Activated T-helper 17 cell treated with anti-CD3 and anti-CD28 coated beads, Interleukin-2, amount 50 U/mL, for 72 hours (primary cell): ENCODE results near the gene ELP4. TPM values are rescaled to one million over a fixed set of nuclear protein-coding genes. Genes with fewer than 3 reads are reported as not detected.
"Not testable (repeated sequence)": the region's sequence is repeated elsewhere in the genome, so short reads cannot be mapped to it uniquely, and the experiment has no call there.

Source experiments
- ATAC-seq: fragments of 150-1000 bp; cut with Tn5 transposase; replicated peaks from 2 replicates; pipeline ENCODE4 v1.10.0; 2021; ENCODE audit warnings: mild to moderate bottlenecking, moderate library complexity
- H3K27ac Mint-ChIP-seq: one replicate; pipeline ENCODE4 v1.8.0; 2022; ENCODE audit warnings: mixed read lengths
- H3K27me3 Mint-ChIP-seq: one replicate; pipeline ENCODE4 v1.8.0; 2022; ENCODE audit warnings: mixed read lengths
- H3K36me3 Mint-ChIP-seq: one replicate; pipeline ENCODE4 v1.8.0; 2022; ENCODE audit warnings: low read depth, mild to moderate bottlenecking, mixed read lengths
- H3K4me1 Mint-ChIP-seq: one replicate; pipeline ENCODE4 v1.8.0; 2022; ENCODE audit warnings: mixed read lengths
- H3K4me3 Mint-ChIP-seq: one replicate; pipeline ENCODE4 v1.8.0; 2022; ENCODE audit warnings: mild to moderate bottlenecking, mixed read lengths
- H3K9me3 Mint-ChIP-seq: one replicate; pipeline ENCODE4 v1.8.0; 2022; ENCODE audit warnings: mixed read lengths
- total RNA-seq, 2 donors: library from RNA; stranded (reverse); gene quantifications; one replicate each; pipeline ENCODE4 v1.2.3, GENCODE V29; 2022

The ELP4 gene
- total RNA-seq, 2 donors from 2014 or later, result 15.9 to 19.0 TPM

DNA sequence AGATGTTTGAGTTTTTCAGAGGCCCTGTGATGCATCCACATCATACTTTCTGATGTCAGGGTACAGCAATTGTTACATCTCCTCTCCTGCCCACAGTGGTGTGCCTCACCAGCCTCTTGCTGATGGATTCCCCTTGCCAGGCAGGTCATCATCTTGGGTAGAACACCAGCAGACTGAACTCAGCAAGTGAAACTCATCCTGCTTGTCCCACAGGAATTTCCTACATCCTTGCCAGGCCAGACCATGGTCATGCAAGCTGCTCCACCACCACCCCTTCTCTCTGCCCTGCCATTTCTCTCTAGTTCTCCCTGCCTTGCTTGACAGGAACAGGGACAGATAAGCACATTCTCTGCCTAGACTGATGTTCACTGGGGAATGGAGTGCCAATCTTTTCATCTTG, 215.6 kb downstream of the ELP4 start:
- Mint-ChIP-seq H3K27ac (no peak overlapping the region), H3K36me3 (peaks cover 17% of the 10 kb centered on the region)

DNA sequence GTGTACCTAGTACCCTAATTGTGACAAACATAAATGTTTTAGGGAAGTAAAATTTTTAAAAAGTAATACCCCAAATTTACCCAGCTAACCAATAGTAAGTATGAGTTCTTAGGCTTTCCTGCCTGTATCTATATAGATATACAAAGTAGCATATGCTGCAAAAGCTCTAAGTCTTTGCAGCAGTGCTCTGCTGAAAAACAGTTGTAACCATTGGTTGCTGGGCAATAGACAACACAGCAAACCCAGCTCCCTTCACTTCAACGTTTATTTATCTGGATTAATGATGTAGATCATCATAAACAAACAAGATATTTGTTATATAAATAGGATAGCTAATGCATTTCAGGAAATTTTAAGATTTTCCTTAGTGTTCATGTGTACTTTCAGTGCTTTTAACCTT, 218.9 kb downstream of the ELP4 start:
- ATAC-seq, result no peak
- Mint-ChIP-seq H3K4me1 (no peaks in the 10 kb centered on the region), H3K4me3 (no peak overlapping the region), H3K9me3 (peaks cover 16% of the 10 kb centered on the region), H3K27me3 (no peaks in the 10 kb centered on the region), H3K27ac (no peak overlapping the region), H3K36me3 (peaks cover 16% of the 10 kb centered on the region)

More for the DNA sequence above, 215.6 kb downstream of the ELP4 start:
- Mint-ChIP-seq H3K4me3 (no peak overlapping the region), H3K9me3 (peaks cover 6% of the 10 kb centered on the region), H3K4me1 (peaks cover 3% of the 10 kb centered on the region), H3K27me3 (no peaks in the 10 kb centered on the region)
- ATAC-seq, result no peak

DNA sequence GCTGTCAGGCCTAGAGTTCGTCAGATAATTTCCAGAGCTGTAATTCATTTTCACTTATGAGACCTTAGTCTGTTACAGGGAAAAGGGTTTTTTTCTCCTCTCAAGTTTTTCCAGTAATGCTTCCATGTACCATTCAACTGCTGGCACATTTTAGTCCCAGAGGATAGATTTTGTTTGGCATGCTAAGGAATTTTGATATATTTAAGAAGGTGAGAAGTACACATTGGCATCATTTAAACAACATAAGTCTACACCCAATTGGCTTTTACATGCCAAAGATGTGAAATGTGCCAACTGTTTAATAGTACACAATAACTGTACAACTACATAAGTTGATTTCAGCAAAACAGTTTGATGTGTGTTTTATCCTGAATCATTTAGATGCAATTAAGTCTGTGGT, 230.6 kb downstream of the ELP4 start:
- Mint-ChIP-seq H3K4me3 (no peak overlapping the region), H3K36me3 (no peaks in the 10 kb centered on the region), H3K9me3 (no peaks in the 10 kb centered on the region), H3K4me1 (no peaks in the 10 kb centered on the region), H3K27ac (no peak overlapping the region), H3K27me3 (no peaks in the 10 kb centered on the region)
- ATAC-seq, result no peak

DNA sequence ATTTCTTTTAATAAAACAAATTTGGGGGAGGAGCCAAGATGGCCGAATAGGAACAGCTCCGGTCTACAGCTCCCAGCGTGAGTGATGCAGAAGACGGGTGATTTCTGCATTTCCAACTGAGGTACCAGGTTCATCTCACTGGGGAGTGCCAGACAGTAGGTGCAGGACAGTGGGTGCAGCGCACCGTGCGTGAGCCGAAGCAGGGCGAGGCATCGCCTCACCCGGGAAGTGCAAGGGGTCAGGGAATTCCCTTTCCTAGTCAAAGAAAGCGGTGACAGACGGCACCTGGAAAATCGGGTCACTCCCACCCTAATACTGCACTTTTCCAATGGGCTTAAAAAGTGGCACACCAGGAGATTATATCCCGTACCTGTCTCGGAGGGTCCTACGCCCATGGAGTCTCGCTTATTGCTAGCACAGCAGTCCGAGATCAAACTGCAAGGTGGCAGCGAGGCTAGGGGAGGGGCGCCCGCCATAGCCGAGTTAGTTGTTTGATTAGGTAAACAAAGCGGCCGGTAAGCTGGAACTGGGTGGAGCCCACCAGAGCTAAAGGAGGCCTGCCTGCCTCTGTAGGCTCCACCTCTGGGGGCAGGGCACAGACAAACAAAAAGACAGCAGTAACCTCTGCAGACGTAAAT, 231.3 kb downstream of the ELP4 start:
- not testable (repeated sequence) for H3K4me1 Mint-ChIP-seq, H3K36me3 Mint-ChIP-seq, H3K4me3 Mint-ChIP-seq, H3K27me3 Mint-ChIP-seq, H3K27ac Mint-ChIP-seq, ATAC-seq, H3K9me3 Mint-ChIP-seq

DNA sequence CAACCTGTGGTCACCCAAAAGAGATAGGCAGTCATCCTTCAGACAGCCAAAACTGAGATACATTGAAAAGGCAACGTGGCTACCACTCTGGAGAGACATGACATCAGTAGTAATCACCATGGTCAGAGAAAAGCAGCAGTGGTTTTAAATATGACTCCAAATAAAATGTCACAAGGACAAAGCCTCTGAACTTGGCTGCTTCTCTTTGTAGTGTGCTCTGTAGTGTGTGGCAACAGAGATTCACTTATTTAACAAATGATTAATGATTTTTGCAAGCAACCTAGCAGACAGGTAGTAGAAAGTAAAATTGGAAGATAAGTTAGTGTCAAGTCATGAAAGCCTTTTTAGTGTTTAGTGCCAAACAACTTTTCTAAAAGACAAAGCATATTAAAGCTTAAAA, 238.0 kb downstream of the ELP4 start:
- H3K27ac Mint-ChIP-seq, result no peak overlapping the region
- no peaks in the 10 kb centered on the region for H3K36me3 Mint-ChIP-seq
- no peaks in the 10 kb centered on the region for H3K9me3 Mint-ChIP-seq
- no peak for ATAC-seq
- no peaks in the 10 kb centered on the region for H3K27me3 Mint-ChIP-seq
- H3K4me1 Mint-ChIP-seq, result no peaks in the 10 kb centered on the region
- H3K4me3 Mint-ChIP-seq, result no peak overlapping the region

DNA sequence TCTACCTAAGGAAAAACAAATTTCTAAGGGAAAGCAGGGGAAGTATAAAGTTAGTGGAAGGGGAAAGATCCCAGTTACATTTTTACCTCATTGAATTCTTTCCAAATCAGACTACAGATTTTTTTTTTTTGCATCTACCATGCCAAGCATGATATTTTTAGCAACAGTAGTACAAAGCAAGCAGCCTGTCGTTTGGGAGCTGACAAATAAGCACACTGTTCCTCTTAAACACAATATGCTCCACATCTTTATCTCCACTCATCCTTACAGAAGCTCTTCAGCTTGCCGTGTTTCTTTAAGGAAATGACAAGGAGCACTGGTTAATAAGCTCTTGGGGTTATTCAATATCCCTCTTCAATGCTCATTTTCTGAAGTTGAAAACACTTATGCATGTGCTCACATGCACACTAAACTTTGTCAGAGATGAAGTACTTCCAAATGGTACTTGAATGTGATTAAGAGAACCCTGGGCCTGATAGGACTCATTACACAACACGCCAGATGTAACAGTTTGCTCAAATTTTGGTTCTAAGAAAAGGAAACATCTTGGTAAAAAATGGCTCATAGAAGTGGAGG, 247.8 kb downstream of the ELP4 start:
- Mint-ChIP-seq H3K27ac (no peak overlapping the region), H3K9me3 (no peaks in the 10 kb centered on the region), H3K4me1 (no peaks in the 10 kb centered on the region), H3K4me3 (no peak overlapping the region), H3K27me3 (no peaks in the 10 kb centered on the region), H3K36me3 (no peaks in the 10 kb centered on the region)
- ATAC-seq, result no peak

DNA sequence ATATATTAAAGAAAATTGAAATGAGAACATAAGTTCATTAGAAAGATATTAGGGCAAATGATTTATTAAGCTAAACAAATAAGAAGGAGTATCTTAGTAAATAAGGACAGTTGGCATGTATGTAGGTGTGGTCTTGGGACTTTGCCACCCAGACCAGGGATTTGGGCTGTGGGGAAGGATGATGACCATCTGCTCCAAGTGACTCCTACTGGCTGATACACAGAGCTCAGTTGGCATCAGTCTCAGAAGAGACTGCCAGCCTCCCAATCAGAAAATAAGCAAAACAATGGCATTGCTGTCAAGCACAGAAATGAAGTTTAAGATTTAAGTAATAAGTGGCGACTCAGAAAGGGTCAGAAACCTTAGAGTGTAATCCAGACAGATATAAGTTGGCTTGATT, 252.1 kb downstream of the ELP4 start:
- Mint-ChIP-seq H3K9me3 (no peaks in the 10 kb centered on the region), H3K4me3 (no peak overlapping the region), H3K27ac (no peak overlapping the region), H3K27me3 (no peaks in the 10 kb centered on the region), H3K36me3 (no peaks in the 10 kb centered on the region), H3K4me1 (no peaks in the 10 kb centered on the region)
- ATAC-seq, result no peak

DNA sequence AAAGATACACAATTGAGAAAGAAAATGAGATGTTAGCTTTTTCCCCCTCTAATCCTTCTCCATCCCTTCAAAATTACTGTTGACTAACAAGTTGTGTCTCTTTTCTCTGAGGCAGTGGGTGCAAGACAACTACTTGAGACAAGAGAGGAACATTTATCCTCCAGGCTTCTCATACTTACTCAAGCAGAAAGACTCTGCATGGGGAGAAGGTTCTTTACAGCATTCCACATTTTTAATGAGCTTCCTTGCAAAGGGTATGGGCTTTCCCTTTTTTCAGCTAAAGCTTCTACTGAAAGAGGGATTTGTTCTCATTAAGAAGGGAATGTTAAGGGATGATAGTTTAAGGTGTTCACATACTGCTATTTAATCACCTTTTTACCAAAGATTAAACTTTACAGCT, 253.7 kb downstream of the ELP4 start:
- no peak for ATAC-seq
- Mint-ChIP-seq H3K27ac (no peak overlapping the region), H3K4me3 (no peak overlapping the region), H3K36me3 (no peaks in the 10 kb centered on the region), H3K4me1 (no peaks in the 10 kb centered on the region), H3K9me3 (no peaks in the 10 kb centered on the region), H3K27me3 (no peaks in the 10 kb centered on the region)

DNA sequence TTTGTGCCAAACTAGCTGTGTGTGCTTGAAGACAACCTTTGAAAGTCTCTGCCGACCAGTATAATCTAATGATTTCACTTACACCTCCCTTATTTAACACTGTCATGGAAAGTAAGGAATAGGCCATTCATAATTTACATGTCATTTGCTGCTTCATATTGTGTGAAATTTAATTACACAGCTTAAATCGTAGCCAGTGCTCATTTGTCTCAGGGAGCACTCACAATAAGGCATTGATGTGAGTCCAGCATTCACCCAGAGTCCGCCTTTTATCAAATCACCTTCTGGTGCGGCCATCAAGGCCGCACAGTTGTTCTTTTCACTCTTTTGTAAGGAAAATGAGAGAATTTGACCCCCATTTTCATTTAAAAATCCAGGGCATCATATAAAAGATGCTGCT, 254.7 kb downstream of the ELP4 start:
- Mint-ChIP-seq H3K36me3 (no peaks in the 10 kb centered on the region), H3K4me3 (no peak overlapping the region)
- ATAC-seq, result no peak

DNA sequence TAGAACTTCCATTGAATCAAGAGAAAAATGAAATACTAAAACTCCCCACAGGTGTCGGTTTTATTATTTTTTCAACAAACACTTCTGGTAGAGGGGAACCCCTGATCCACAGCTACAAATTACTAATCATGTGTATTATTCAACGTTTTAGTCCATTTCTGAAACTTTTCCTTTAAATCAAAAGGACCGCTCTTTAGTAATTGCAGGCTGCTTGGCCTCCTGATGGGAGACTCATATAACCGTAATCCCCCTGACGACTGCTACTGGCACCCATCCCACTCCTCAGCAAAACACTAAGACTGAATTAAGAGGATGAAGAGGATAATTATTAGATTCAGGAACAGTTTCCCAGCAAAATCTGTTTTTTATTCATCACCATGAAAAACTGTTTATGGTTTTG, 255.2 kb downstream of the ELP4 start:
- no peak overlapping the region for H3K27ac Mint-ChIP-seq
- no peaks in the 10 kb centered on the region for H3K4me1 Mint-ChIP-seq
- H3K36me3 Mint-ChIP-seq, result no peaks in the 10 kb centered on the region
- no peak for ATAC-seq
- no peak overlapping the region for H3K4me3 Mint-ChIP-seq
- no peaks in the 10 kb centered on the region for H3K9me3 Mint-ChIP-seq
- H3K27me3 Mint-ChIP-seq, result no peaks in the 10 kb centered on the region

More for the DNA sequence above, 254.7 kb downstream of the ELP4 start:
- Mint-ChIP-seq H3K27me3 (no peaks in the 10 kb centered on the region), H3K9me3 (no peaks in the 10 kb centered on the region), H3K4me1 (no peaks in the 10 kb centered on the region), H3K27ac (no peak overlapping the region)

DNA sequence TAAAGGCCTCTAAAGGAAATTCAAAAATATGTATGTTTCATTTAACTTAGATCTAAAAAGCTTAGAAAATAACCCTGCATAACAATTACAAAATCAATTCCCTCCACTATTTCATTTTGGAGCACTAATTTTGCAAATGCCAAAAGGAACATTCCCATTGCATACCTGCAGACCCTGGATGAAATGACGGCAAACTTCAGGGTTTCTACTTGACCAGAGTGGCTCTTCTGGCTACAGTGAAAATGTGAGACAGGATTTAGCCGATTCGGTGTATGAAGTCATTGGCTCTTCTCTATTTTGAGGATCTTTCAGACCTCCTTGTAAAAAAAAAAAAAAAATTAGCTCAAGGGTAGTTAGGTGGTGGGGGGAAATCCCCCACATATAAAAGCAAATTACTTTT, 257.5 kb downstream of the ELP4 start:
- H3K27ac Mint-ChIP-seq, result no peak overlapping the region
- no peaks in the 10 kb centered on the region for H3K27me3 Mint-ChIP-seq
- H3K9me3 Mint-ChIP-seq, result no peaks in the 10 kb centered on the region
- no peak for ATAC-seq
- H3K36me3 Mint-ChIP-seq, result no peaks in the 10 kb centered on the region
- no peak overlapping the region for H3K4me3 Mint-ChIP-seq
- H3K4me1 Mint-ChIP-seq, result no peaks in the 10 kb centered on the region

DNA sequence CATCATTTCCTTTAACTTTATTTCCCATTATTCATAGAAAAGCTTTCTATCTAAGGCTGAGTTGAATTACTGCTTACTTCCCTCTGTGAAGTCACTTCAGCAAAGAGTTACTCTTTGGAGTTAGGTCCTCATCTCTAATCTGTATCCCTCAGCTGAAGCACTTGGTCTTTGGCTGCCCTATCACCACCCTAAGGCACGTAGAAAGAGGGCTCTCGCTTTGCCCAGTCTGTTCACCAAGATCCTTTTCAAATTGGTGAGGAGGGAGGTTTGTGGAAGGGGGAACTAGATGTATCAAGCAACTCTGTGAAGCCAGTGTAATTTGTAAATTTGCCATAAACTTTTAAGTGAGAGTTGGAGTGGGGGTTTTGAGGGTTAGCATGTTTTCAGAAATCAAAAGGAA, 258.1 kb downstream of the ELP4 start:
- no peak for ATAC-seq
- no peaks in the 10 kb centered on the region for H3K27me3 Mint-ChIP-seq
- H3K9me3 Mint-ChIP-seq, result no peaks in the 10 kb centered on the region
- no peaks in the 10 kb centered on the region for H3K4me1 Mint-ChIP-seq
- peaks cover 5% of the 10 kb centered on the region for H3K36me3 Mint-ChIP-seq
- H3K4me3 Mint-ChIP-seq, result no peak overlapping the region
- H3K27ac Mint-ChIP-seq, result no peak overlapping the region

DNA sequence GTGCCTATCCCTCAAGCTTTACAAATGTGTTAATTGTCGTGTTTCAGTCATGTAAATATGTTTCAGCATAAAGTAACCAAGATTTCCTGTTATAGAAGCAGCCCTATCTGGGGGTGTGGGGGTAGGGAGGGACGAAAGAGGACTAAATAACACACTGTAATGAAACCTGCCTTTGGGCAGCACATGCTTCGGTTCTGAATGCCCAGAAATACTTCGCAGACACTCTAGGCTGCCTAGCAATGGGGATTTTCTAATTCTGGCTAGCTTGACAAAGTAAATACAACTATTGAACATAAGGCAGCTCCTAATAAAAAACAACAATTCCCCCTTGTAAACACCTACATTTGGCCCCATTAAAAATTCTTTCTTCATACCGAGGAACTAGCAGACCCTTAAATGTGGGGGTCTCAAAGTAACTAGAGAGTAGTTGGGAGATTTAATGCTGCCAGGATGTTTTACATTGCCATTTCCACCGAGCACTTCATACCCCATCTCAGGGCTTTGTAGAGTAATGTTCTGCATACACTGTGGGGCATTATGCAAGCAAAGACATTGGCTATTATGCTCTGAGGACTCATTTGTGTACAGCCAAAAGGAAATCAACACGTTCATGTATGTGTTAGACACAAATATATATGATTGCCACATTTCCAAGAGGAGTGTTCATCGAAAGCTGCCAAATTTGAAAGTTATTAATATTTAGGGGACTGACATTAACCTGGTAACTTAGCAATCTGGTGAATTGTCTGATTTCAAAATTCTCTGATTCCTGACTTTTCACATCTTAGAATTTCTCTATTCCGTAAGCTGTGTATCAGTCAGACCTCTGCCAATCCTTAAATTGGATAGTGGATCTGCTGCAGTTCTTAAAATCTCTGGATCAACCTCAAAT, 259.4 kb downstream of the ELP4 start:
- H3K4me1 Mint-ChIP-seq, result no peaks in the 10 kb centered on the region
- no peaks in the 10 kb centered on the region for H3K27me3 Mint-ChIP-seq
- H3K9me3 Mint-ChIP-seq, result no peaks in the 10 kb centered on the region
- H3K27ac Mint-ChIP-seq, result no peak overlapping the region
- peaks cover 10% of the 10 kb centered on the region for H3K36me3 Mint-ChIP-seq
- H3K4me3 Mint-ChIP-seq, result no peak overlapping the region
- no peak for ATAC-seq

DNA sequence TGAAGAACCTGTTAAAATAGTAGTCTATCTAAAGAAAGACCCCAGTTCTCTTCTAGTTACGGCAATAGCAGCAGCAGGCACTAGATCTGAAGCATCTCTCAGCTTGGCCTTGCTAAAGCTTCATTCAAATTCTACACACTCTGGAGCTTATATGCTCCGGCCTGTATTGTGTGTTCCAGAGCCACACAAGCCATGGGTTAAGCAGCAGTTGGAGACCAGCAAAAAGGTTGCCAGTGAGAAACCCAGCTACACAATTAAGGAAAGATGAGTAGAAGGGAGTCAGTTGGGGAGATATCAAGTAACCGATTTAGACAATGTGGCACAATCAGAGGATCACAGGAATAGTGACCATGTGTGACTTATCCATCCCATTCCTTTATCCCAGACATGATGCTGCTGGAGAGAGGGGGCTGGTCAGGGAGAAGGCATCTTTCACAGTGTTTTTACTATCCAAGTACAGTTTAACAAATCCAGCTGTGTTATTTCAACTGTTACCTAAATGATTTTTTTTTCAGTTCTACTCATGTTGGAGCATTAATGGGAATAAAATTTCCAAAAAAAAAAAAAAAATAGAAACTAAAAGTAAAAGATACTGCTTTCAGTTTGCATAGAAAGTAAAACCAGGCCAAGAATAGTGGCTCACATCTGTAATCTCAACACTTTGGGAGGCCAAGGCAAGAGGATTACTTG, 260.6 kb downstream of the ELP4 start:
- Mint-ChIP-seq H3K4me1 (no peaks in the 10 kb centered on the region), H3K27me3 (no peaks in the 10 kb centered on the region), H3K4me3 (no peak overlapping the region), H3K27ac (no peak overlapping the region), H3K9me3 (no peaks in the 10 kb centered on the region), H3K36me3 (peaks cover 10% of the 10 kb centered on the region)
- ATAC-seq, result no peak
